IMR-90 (cell line): ENCODE measurements around the gene PRSS37. TPM values are rescaled to one million over a fixed set of nuclear protein-coding genes. Genes with fewer than 3 reads are reported as not detected.

Experiments used
- ATAC-seq: fragments of 200-7000 bp; cut with Tn5 transposase; 2 replicates; pipeline ENCODE4 v1.9.1; 2020; ENCODE audit warnings: low read depth, mild to moderate bottlenecking, moderate library complexity
- BruUV-seq: library from RNA; stranded (reverse); fragments of 400-500 nt; replicated peaks from 2 replicates; lab custom pipeline; 2021; lab: Mats Ljungman, UMichigan
- CTCF ChIA-PET: fragments of 300-600 bp; formaldehyde crosslinking; extraction: SDS; loops from one replicate; lab custom pipeline; 2021; ENCODE audit warnings: antibody characterized with exemption; lab: Yijun Ruan, JAX
- POLR2A ChIA-PET: fragments of 300-600 bp; sonication (Branson Sonifier 250); formaldehyde crosslinking; loops from one replicate; lab custom pipeline; 2022; ENCODE audit warnings: antibody characterized with exemption; ENCODE audit not compliant: unreplicated experiment; lab: Charles Lee
- DNase-seq: peaks from one replicate; pipeline ENCODE4 v3.0.0; 2013
- H2AFZ ChIP-seq: replicated peaks from 2 replicates; pipeline ENCODE3; 2013; ENCODE audit warnings: low read length, mild to moderate bottlenecking; ENCODE audit not compliant: poor library complexity
- H2AK5ac ChIP-seq: 2 replicates; pipeline ENCODE4 v1.6.1; 2013; ENCODE audit warnings: low read depth, low read length, inconsistent platforms
- H2AK9ac ChIP-seq: replicated peaks from 2 replicates; pipeline ENCODE3; 2013; ENCODE audit warnings: mild to moderate bottlenecking, low read depth, low read length, moderate library complexity; ENCODE audit not compliant: poor library complexity
- H2BK120ac ChIP-seq: 2 replicates; pipeline ENCODE4 v1.6.1; 2013; ENCODE audit warnings: low read depth, low read length, inconsistent platforms
- H2BK15ac ChIP-seq: 3 replicates; pipeline ENCODE4 v1.6.1; 2013; ENCODE audit warnings: low read depth, low read length, inconsistent platforms
- H2BK20ac ChIP-seq: 2 replicates; pipeline ENCODE4 v1.6.1; 2013; ENCODE audit warnings: low read depth, mild to moderate bottlenecking, inconsistent platforms, low read length, moderate library complexity
- H2BK5ac ChIP-seq: 2 replicates; pipeline ENCODE4 v1.6.1; 2013; ENCODE audit warnings: mild to moderate bottlenecking, low read depth, low read length, inconsistent platforms; ENCODE audit not compliant: poor library complexity, severe bottlenecking
- H3K14ac ChIP-seq: replicated peaks from 2 replicates; pipeline ENCODE4 v1.6.1; 2013; ENCODE audit warnings: low read depth, low read length, inconsistent platforms
- H3K18ac ChIP-seq: 2 replicates; pipeline ENCODE4 v1.6.1; 2013; ENCODE audit warnings: low read depth, low read length, control low read depth
- H3K23ac ChIP-seq: 2 replicates; pipeline ENCODE4 v1.6.1; 2013; ENCODE audit warnings: low read depth, low read length, inconsistent platforms
- H3K27ac ChIP-seq: 2 replicates; pipeline ENCODE4 v1.5.1; 2013; ENCODE audit warnings: mild to moderate bottlenecking, control low read depth, low read length; ENCODE audit not compliant: insufficient read depth
- H3K27me3 ChIP-seq: 2 replicates; pipeline ENCODE4 v1.6.1; 2013; ENCODE audit warnings: low read length; ENCODE audit not compliant: control insufficient read depth, insufficient read depth
- H3K36me3 ChIP-seq: 2 replicates; pipeline ENCODE4 v1.6.1; 2013; ENCODE audit warnings: low read length, mixed read lengths; ENCODE audit not compliant: control insufficient read depth, insufficient read depth
- H3K4ac ChIP-seq: 2 replicates; pipeline ENCODE4 v1.6.1; 2013; ENCODE audit warnings: low read depth, low read length, inconsistent platforms
- H3K4me1 ChIP-seq: 2 replicates; pipeline ENCODE4 v1.6.1; 2013; ENCODE audit warnings: low read length, mixed read lengths; ENCODE audit not compliant: control insufficient read depth, insufficient read depth
- H3K4me2 ChIP-seq: 2 replicates; pipeline ENCODE4 v1.6.1; 2013; ENCODE audit warnings: low read depth, mild to moderate bottlenecking, control low read depth, low read length, moderate library complexity
- H3K4me3 ChIP-seq: 2 replicates; pipeline ENCODE4 v1.5.1; 2013; ENCODE audit warnings: low read depth, mild to moderate bottlenecking, control low read depth, low read length, moderate library complexity; ENCODE audit not compliant: insufficient read depth
- H3K56ac ChIP-seq: 2 replicates; pipeline ENCODE4 v1.6.1; 2013; ENCODE audit warnings: low read length, inconsistent platforms; ENCODE audit not compliant: insufficient read depth; ENCODE audit errors: extremely low read depth
- H3K79me1 ChIP-seq, 2 experiments: 2 replicates each; pipeline ENCODE4 v1.6.1; 2013; ENCODE audit warnings: low read length in 2 of 2, inconsistent platforms in 1 of 2, low read depth in 1 of 2
- H3K9ac ChIP-seq: 2 replicates; pipeline ENCODE4 v1.6.1; 2013; ENCODE audit warnings: low read depth, low read length, control low read depth
- H3K9me1 ChIP-seq: 2 replicates; pipeline ENCODE4 v1.6.1; 2013; ENCODE audit warnings: low read length, inconsistent platforms; ENCODE audit not compliant: insufficient read depth
- H3K9me3 ChIP-seq: 2 replicates; pipeline ENCODE4 v1.6.1; 2013; ENCODE audit warnings: low read length; ENCODE audit not compliant: control insufficient read depth, insufficient read depth
- H4K20me1 ChIP-seq: 2 replicates; pipeline ENCODE4 v1.6.1; 2013; ENCODE audit warnings: low read length, inconsistent platforms; ENCODE audit not compliant: insufficient read depth
- H4K5ac ChIP-seq: 2 replicates; pipeline ENCODE4 v1.6.1; 2013; ENCODE audit warnings: mild to moderate bottlenecking, low read depth, low read length, control low read depth
- H4K8ac ChIP-seq, 2 experiments: 2 replicates each; pipeline ENCODE4 v1.6.1; 2013; ENCODE audit warnings: low read depth in 2 of 2, low read length in 2 of 2, control low read depth in 1 of 2, inconsistent platforms in 1 of 2
- H4K91ac ChIP-seq: 2 replicates; pipeline ENCODE4 v1.6.1; 2013; ENCODE audit warnings: low read depth, low read length, inconsistent platforms; ENCODE audit not compliant: insufficient read depth
- RFX5 ChIP-seq: IDR thresholded peaks from 2 replicates; pipeline ENCODE4 v1.8.0; 2012; ENCODE audit warnings: low read depth, mild to moderate bottlenecking, low read length, moderate library complexity
- WGBS, 2 experiments: methylation state at CpG; one replicate each; pipeline versions ENCODE4 v1.1.5 to v1.1.7; 2013; ENCODE audit warnings: missing lambda C conversion rate in 2 of 2; ENCODE audit not compliant: insufficient read length in 1 of 2; ENCODE audit errors: extremely low coverage in 2 of 2; 5-methylcytosine and 5-hydroxymethylcytosine counted together
- dilution Hi-C: fragments of 300-500 bp; cut with HindIII; formaldehyde crosslinking; loops from one replicate; pipeline ENCODE4 v1.14.3; 2018; ENCODE audit warnings: low sequenced_read_pairs; ENCODE audit not compliant: unreplicated experiment
- in situ Hi-C: fragments of 300-500 bp; cut with MboI; formaldehyde crosslinking; loops from 3 replicates; pipeline ENCODE4 v1.14.3; 2019; ENCODE audit warnings: low sequenced_read_pairs, inconsistent platforms, mixed read lengths
- intact Hi-C: fragments of 100-400 bp; cut with micrococcal nuclease; formaldehyde crosslinking; loops from 2 replicates; pipeline ENCODE4 v1.10.0; 2022
- polyA plus RNA-seq, 3 experiments: library from polyadenylated mRNA; depleted of rRNA; stranded (reverse); fragments of >200 nt; gene quantifications; 2 replicates each; pipeline ENCODE4 v1.2.3, GENCODE V29; 2012; ENCODE audit warnings: low replicate concordance in 1 of 3
- total RNA-seq: library from RNA; depleted of rRNA; stranded (reverse); fragments of >200 nt; gene quantifications from 2 replicates; pipeline ENCODE4 v1.2.3, GENCODE V29; 2012

Gene PRSS37
- total and polyA plus RNA-seq, 2 of the 4 experiments (the other 2 are of a cell fraction): not detected

DNA sequence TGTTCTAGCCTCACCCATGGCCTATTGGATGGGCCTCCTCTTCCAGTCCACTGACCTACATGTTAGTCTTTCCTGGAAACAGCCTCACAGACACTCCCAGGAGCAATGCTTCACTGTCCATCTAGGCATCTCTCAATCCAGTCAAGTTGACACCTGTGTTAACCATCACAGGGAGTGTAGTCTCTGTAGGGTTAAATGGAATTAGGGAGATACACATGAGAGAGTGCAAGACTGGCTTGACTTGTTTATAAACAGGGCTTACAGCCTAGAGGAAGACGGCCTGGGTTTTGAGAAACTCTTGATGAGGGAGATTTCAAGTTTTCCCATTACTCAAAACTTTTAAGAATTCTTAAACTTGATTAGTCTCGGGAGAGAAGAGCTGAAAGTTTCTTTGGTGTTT is 18.9 kb upstream of the PRSS37 start:
- Histone ChIP-seq H3K9me1 (no peaks in the 10 kb centered on the region), H4K8ac (no peak overlapping the region), H3K4me1 (no peaks in the 10 kb centered on the region), H2BK20ac (no peak overlapping the region), H3K9me3 (peaks cover 14% of the 10 kb centered on the region), H2BK15ac (no peak overlapping the region), H3K4me3 (no peak overlapping the region), H2BK120ac (no peak overlapping the region), H3K56ac (no peak overlapping the region), H3K27me3 (no peaks in the 10 kb centered on the region), H3K23ac (no peak overlapping the region), H4K5ac (no peak overlapping the region), H4K20me1 (no peaks in the 10 kb centered on the region), H2AFZ (no peak overlapping the region), H3K9ac (no peak overlapping the region), H3K79me1 (no peaks in the 10 kb centered on the region), H3K4ac (no peak overlapping the region), H3K36me3 (no peaks in the 10 kb centered on the region), H2AK9ac (no peak overlapping the region), H3K4me2 (no peak overlapping the region), H3K14ac (no peak overlapping the region), H3K18ac (no peak overlapping the region), H3K27ac (no peak overlapping the region), H2BK5ac (no peak overlapping the region), H2AK5ac (no peak overlapping the region), H4K91ac (no peak overlapping the region)
- WGBS, 2 experiments: no CpG with 5 or more reads among the region's 2 CpGs
- POLR2A ChIA-PET: no interaction called here
- in situ Hi-C loops (no loop called here), dilution Hi-C loops (no loop called here), intact Hi-C loops (no loop called here)
- BruUV-seq: no TSS peak
- CTCF ChIA-PET: no interaction called here
- DNase-seq (no peak), ATAC-seq (no peak)
- no peak for TF ChIP-seq RFX5
